DND-41 (cell line): Measurements from ENCODE around the gene UBE2U.
A peak's percentile ranks its signal among the peaks of the same experiment; 100 is the strongest.

Experiments used
- ATAC-seq: fragments of 200-7000 bp; cut with Tn5 transposase; 3 replicates; pipeline ENCODE4 v1.9.1; 2021; ENCODE audit warnings: low read depth; ENCODE audit not compliant: insufficient read depth
- DNase-seq: peaks from one replicate; pipeline ENCODE4 v3.0.0-alpha.2; 2020
- H2AFZ ChIP-seq: 2 replicates; pipeline ENCODE4 v1.6.0; 2012; ENCODE audit warnings: low read depth, low read length
- H3K27ac ChIP-seq: 2 replicates; pipeline ENCODE4 v1.5.1; 2012; ENCODE audit warnings: low read length, inconsistent platforms
- H3K27me3 ChIP-seq: fragments of 200-600 bp; sonication (generic); 2 replicates; pipeline ENCODE4 v1.6.0; 2012; ENCODE audit warnings: low read length, mild to moderate bottlenecking, inconsistent platforms; ENCODE audit not compliant: insufficient read depth, poor library complexity
- H3K36me3 ChIP-seq: 2 replicates; pipeline ENCODE4 v1.5.1; 2012; ENCODE audit warnings: low read length, inconsistent platforms; ENCODE audit not compliant: insufficient read depth
- H3K4me1 ChIP-seq: 2 replicates; pipeline ENCODE4 v1.5.1; 2012; ENCODE audit warnings: mild to moderate bottlenecking, low read length; ENCODE audit not compliant: insufficient read depth
- H3K4me2 ChIP-seq: 2 replicates; pipeline ENCODE4 v1.6.0; 2012; ENCODE audit warnings: mild to moderate bottlenecking, moderate library complexity, low read length, inconsistent platforms; ENCODE audit not compliant: insufficient read depth
- H3K4me3 ChIP-seq, 2 experiments: fragments of 200-600 bp in 1 of 2; shearing (Covaris generic) in 1 of 2; 2 replicates each; pipeline ENCODE4 v1.5.1; 2012 to 2016; ENCODE audit warnings: inconsistent platforms in 2 of 2, low read length in 2 of 2, mild to moderate bottlenecking in 2 of 2, low read depth in 1 of 2, moderate library complexity in 1 of 2
- H3K79me2 ChIP-seq: 2 replicates; pipeline ENCODE4 v1.6.0; 2012; ENCODE audit warnings: low read length, inconsistent platforms; ENCODE audit not compliant: insufficient read depth
- H3K9ac ChIP-seq: 2 replicates; pipeline ENCODE4 v1.6.0; 2012; ENCODE audit warnings: low read depth, mild to moderate bottlenecking, inconsistent platforms, low read length, moderate library complexity
- H3K9me3 ChIP-seq: 2 replicates; pipeline ENCODE4 v1.5.1; 2012; ENCODE audit warnings: low read length, moderate library complexity, mild to moderate bottlenecking, inconsistent platforms; ENCODE audit not compliant: insufficient read depth, severe bottlenecking
- H4K20me1 ChIP-seq: 2 replicates; pipeline ENCODE4 v1.6.0; 2012; ENCODE audit warnings: low read length; ENCODE audit not compliant: insufficient read depth
- CTCF ChIP-seq: IDR thresholded peaks from 2 replicates; pipeline ENCODE4 v1.5.1; 2012; ENCODE audit warnings: borderline replicate concordance, low read length, moderate library complexity, mild to moderate bottlenecking; ENCODE audit not compliant: poor library complexity, severe bottlenecking; ENCODE audit errors: extremely low read depth
- EZH2 ChIP-seq: IDR thresholded peaks from 3 replicates; pipeline ENCODE4 v1.6.1; 2012; ENCODE audit warnings: borderline replicate concordance, low read depth, mild to moderate bottlenecking, moderate library complexity, low read length, inconsistent platforms; ENCODE audit not compliant: severe bottlenecking

Gene UBE2U

DNA sequence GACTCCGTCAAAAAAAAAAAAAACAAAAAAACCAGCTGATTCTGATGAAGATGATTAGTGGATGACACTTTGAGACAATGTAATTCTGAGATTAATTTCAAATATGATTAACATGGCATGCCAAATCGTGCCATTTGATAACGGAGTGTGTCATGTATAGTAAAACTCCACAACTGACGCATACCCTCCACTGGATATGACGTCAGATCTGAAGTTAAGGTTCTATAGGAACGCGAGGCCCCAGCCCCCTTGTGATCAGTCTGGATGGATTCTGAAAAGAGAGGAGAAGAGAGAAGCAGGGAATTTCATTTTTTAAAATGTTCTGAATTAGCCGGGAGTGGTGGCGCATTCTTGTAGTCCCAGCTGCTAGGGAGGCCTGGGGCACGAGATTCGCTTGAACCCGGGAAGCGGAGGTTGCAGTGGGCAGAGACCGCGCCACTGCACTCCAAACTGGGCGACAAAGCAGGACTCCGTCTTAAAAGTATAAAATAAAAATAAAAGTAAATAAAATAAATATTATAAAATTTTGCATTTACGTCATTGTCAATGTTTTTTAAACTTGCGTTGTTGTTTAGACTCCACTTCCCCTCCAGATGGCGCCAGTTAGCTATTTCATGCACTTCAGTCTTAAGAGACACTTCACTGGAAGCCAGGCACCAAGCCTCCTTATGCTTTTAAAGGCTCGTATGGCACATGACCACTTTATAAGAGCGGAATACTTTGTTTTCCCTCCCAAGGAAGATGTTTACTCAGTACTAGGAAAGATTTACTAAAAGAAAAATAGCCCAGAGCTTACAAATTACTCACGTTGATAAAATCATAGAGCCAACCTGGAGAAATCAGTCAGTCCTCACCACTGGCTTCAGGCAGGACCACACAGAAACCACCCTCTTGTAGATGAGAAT, 65.5 kb downstream of the UBE2U start:
- ATAC-seq (peak; percentile 80), DNase-seq (peak; percentile 54)
- H3K27me3 ChIP-seq = peaks cover 4% of the 10 kb centered on the region
- no peaks in the 10 kb centered on the region for H4K20me1 ChIP-seq
- H3K9me3 ChIP-seq = no peaks in the 10 kb centered on the region
- no peak overlapping the region for H3K4me2 ChIP-seq
- no peak overlapping the region for H3K27ac ChIP-seq
- no peak overlapping the region for H2AFZ ChIP-seq
- H3K36me3 ChIP-seq = no peaks in the 10 kb centered on the region
- no peak overlapping the region for H3K4me3 ChIP-seq
- TF ChIP-seq CTCF (peak; percentile 73), EZH2 (no peak)
- H3K79me2 ChIP-seq = no peaks in the 10 kb centered on the region
- no peak overlapping the region for H3K9ac ChIP-seq
- no peaks in the 10 kb centered on the region for H3K4me1 ChIP-seq

GRCh38 chr1:64269558-64269884, 66.1 kb downstream of the UBE2U start:
- no peaks in the 10 kb centered on the region for H3K9me3 ChIP-seq
- no peaks in the 10 kb centered on the region for H3K79me2 ChIP-seq
- no peak overlapping the region for H3K27ac ChIP-seq
- no peaks in the 10 kb centered on the region for H3K36me3 ChIP-seq
- TF ChIP-seq EZH2 (no peak), CTCF (no peak)
- H3K4me2 ChIP-seq = no peak overlapping the region
- no peaks in the 10 kb centered on the region for H4K20me1 ChIP-seq
- no peak overlapping the region for H2AFZ ChIP-seq
- DNase-seq = no peak
- H3K27me3 ChIP-seq = peaks cover 4% of the 10 kb centered on the region
- H3K4me3 ChIP-seq = no peak overlapping the region
- no peak for ATAC-seq
- no peaks in the 10 kb centered on the region for H3K4me1 ChIP-seq
- H3K9ac ChIP-seq = no peak overlapping the region

GRCh38 chr1:64280001-64280400, 76.6 kb downstream of the UBE2U start:
- H3K36me3 ChIP-seq = no peaks in the 10 kb centered on the region
- no peak overlapping the region for H3K9ac ChIP-seq
- TF ChIP-seq CTCF (no peak), EZH2 (no peak)
- H3K4me3 ChIP-seq = no peak overlapping the region
- no peak for DNase-seq
- no peak overlapping the region for H3K4me2 ChIP-seq
- H3K27me3 ChIP-seq = no peaks in the 10 kb centered on the region
- ATAC-seq = no peak
- H2AFZ ChIP-seq = no peak overlapping the region
- no peaks in the 10 kb centered on the region for H3K4me1 ChIP-seq
- H3K27ac ChIP-seq = no peak overlapping the region
- H3K79me2 ChIP-seq = no peaks in the 10 kb centered on the region
- H4K20me1 ChIP-seq = no peaks in the 10 kb centered on the region
- no peaks in the 10 kb centered on the region for H3K9me3 ChIP-seq
